WERI-Rb-1 (cell line): ENCODE measurements around the gene NUMB.
A peak's percentile ranks its signal among the peaks of the same experiment; 100 is the strongest.

ENCODE experiments used
- DNase-seq: peaks from one replicate; pipeline ENCODE4 v3.0.0-alpha.2; 2020
- H3K27ac ChIP-seq: fragments of 250-450 bp; sonication (Bioruptor Pico); 2 replicates; pipeline ENCODE4 v1.5.1; 2020; ENCODE audit warnings: mild to moderate bottlenecking, moderate library complexity
- H3K27me3 ChIP-seq: fragments of 250-450 bp; sonication (Bioruptor Pico); 2 replicates; pipeline ENCODE4 v1.5.1; 2021; ENCODE audit warnings: mild to moderate bottlenecking, low read depth, moderate library complexity; ENCODE audit not compliant: insufficient read depth, severe bottlenecking
- H3K36me3 ChIP-seq: fragments of 250-450 bp; sonication (Bioruptor Pico); 2 replicates; pipeline ENCODE4 v1.5.1; 2020; ENCODE audit warnings: mild to moderate bottlenecking, moderate library complexity
- H3K4me3 ChIP-seq: 2 replicates; pipeline ENCODE4 v1.5.1; 2011; ENCODE audit warnings: low read depth, mild to moderate bottlenecking, control low read depth, low read length
- H3K9me3 ChIP-seq: fragments of 250-450 bp; sonication (Bioruptor Pico); 2 replicates; pipeline ENCODE4 v1.5.1; 2021; ENCODE audit warnings: mild to moderate bottlenecking, moderate library complexity; ENCODE audit not compliant: severe bottlenecking
- TF ChIP-seq, protein P1 (sequence below): IDR thresholded peaks from 2 replicates; pipeline ENCODE4 v1.5.1; 2011; ENCODE audit warnings: low read depth, mild to moderate bottlenecking, control low read depth, inconsistent platforms, low read length

NUMB gene

DNA sequence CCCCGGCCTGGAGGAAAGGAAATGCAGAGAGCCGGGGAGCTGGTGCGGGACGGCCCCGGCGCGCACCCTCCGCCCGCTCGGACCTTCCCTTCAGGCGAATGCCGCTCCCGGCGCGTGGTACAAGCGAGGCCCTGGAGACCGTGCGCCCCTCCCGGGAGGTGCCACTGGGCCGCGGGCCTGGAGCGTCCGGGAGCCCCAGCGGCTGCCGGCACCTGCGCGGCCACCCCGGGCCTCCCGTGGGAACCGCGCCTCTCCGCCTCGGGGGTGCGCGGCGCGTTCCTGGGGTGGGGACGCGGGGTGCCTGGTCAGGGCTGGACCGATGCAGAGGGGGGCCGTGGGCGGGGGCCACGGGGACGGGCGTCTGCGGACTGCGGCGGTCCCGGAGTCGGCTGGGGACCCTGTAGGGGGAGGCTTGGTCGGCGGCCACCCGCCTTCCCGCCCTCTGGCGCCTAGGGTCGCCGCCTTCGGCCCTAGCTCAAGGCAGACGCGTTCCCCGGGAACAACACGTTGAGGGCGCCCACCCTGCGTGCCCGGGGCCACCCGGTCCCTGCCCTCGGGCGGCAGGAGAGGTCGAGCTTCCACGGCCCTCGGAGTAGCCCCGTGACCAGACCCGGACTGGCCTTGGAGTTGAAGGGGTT, 220.4 kb downstream of the NUMB start:
- no peak for DNase-seq
- Histone ChIP-seq H3K36me3 (no peaks in the 10 kb centered on the region), H3K4me3 (no peak overlapping the region), H3K27me3 (no peaks in the 10 kb centered on the region), H3K27ac (no peak overlapping the region), H3K9me3 (no peaks in the 10 kb centered on the region)
- TF ChIP-seq, protein P1, sequence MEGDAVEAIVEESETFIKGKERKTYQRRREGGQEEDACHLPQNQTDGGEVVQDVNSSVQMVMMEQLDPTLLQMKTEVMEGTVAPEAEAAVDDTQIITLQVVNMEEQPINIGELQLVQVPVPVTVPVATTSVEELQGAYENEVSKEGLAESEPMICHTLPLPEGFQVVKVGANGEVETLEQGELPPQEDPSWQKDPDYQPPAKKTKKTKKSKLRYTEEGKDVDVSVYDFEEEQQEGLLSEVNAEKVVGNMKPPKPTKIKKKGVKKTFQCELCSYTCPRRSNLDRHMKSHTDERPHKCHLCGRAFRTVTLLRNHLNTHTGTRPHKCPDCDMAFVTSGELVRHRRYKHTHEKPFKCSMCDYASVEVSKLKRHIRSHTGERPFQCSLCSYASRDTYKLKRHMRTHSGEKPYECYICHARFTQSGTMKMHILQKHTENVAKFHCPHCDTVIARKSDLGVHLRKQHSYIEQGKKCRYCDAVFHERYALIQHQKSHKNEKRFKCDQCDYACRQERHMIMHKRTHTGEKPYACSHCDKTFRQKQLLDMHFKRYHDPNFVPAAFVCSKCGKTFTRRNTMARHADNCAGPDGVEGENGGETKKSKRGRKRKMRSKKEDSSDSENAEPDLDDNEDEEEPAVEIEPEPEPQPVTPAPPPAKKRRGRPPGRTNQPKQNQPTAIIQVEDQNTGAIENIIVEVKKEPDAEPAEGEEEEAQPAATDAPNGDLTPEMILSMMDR, result no peak

DNA sequence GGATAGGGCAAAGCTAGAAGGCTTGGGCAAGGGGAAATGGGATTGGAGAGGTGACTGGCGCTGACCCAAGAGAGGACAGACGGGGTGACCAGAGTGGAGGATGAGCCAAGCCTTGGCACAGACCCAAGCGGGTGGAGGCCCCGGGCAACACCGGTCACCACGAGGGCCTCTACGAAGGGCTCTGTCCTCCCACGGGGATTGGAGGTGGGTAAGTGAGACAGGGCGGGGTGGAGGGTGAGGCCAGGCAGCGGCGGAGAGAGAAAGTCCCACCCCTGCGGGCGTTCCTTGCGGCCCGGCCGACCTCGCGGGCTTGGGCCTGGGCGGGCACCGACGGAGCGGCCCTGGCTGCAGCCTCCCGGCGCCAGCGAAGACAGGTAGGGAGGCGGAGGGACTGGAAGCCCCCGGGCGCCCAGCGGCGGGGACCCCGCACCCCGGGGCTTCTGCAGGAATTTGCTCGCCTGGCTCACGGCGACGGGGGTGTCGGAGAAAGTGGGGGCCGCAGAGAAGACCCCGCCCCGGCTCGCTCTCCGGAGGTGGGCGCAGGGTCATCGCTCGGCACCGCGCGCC, 221.0 kb downstream of the NUMB start, which contains the start of gene PAPLN:
PAPLN (plus strand) TSS at position 288 of the 567 bp plus-strand sequence. CDS start 2,273 bp downstream, outside the sequence.
- Histone ChIP-seq H3K27me3 (no peaks in the 10 kb centered on the region), H3K27ac (no peak within 1 kb of the TSS), H3K36me3 (no peaks in the 10 kb centered on the region), H3K9me3 (no peaks in the 10 kb centered on the region), H3K4me3 (no peak within 1 kb of the TSS)
- TF ChIP-seq, protein P1, result no peak
- DNase-seq, result no peak

DNA sequence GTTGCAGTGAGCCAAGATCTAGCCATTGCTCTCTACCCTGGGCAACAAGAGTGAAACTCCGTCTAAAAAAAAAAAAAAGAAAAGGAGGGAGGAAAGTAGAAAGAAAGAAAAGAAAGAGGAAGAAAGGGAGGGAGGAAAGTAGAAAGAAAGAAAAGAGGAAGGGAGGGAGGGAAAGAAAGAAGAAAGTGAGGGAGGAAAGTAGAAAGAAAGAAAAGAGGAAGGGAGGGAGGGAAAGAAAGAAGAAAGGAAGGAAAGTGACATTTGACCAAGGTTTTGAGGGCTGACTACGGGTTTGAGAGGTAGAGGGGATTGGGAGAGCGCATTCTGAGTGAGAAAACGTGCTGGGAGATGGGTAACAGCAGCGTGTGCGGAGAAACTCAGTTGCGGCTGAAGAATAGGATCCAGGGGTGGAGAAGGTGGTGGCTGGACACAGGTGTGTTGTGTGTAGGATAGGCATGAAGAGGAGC, 221.6 kb downstream of the NUMB start:
- H3K9me3 ChIP-seq, result no peaks in the 10 kb centered on the region
- H3K4me3 ChIP-seq, result no peak overlapping the region
- no peak overlapping the region for H3K27ac ChIP-seq
- H3K27me3 ChIP-seq, result no peaks in the 10 kb centered on the region
- DNase-seq, result no peak
- H3K36me3 ChIP-seq, result no peaks in the 10 kb centered on the region
- TF ChIP-seq, protein P1, result no peak

DNA sequence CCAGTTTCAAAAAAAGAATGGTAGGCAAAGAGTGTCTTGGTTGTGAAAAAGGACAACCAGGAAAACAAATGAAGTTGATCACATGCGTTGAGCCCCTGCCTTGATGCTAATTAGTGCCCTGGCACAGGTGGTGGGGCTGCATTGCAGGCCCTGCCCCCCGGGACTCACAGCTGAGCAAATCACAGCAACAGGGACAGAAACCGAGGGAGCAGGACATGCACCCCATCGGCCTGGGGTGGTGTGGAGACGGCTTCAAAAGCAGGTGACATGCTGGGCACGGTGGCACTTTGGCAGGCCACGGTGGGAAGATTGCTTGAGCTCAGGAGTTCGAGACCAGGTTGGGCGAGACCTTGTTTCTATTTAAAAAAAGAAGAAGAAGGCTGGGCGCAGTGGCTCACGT, 222.2 kb downstream of the NUMB start:
- no peak for DNase-seq
- Histone ChIP-seq H3K36me3 (no peaks in the 10 kb centered on the region), H3K4me3 (no peak overlapping the region), H3K27me3 (no peaks in the 10 kb centered on the region), H3K9me3 (no peaks in the 10 kb centered on the region), H3K27ac (no peak overlapping the region)
- TF ChIP-seq, protein P1, result no peak

DNA sequence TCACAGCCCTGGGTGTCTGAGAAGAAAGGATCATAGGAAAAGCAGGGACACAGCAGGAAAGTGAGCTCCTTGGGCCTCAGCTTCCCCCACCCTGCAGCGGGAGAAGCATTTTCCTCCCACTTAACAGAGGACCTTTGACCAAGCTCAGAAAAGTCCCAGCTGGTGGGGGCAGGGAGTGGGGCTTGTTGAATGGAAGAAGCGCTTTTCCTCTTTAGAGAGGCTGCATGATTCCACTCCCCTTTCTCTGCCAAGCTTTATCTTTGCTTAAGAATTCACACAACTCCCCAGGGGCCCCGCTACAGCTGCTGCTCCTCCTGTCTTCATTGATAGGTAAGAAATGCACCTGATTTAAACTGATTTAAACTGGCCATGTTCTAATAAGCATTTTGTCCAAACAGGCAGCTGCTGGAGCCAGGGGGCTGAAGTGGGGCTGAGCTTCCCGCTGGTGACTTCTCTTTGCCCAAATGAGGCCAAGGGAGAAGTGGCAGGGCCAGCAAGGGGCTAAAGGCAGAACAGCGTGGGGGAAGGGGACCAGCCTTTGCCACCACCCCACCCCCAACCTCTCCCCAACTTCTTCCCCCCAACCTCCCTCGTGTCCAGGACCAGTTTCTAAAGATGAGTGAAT, 222.7 kb downstream of the NUMB start:
- DNase-seq, result no peak
- H3K36me3 ChIP-seq, result no peaks in the 10 kb centered on the region
- TF ChIP-seq, protein P1, result no peak
- no peaks in the 10 kb centered on the region for H3K9me3 ChIP-seq
- H3K4me3 ChIP-seq, result no peak overlapping the region
- H3K27me3 ChIP-seq, result no peaks in the 10 kb centered on the region
- H3K27ac ChIP-seq, result peak overlapping the region; percentile 36; the same call in 1 of the 2 replicates
